ENCODE data around the gene EME2. TPM values are rescaled to one million over a fixed set of nuclear protein-coding genes. Genes with fewer than 3 reads are reported as not detected.
A peak's percentile ranks its signal among the peaks of the same experiment; 100 is the strongest.

The EME2 gene
- total RNA-seq, 3 donors from 2014 or later (not counting 1 experiment from before 2014, with no cell fraction given): 30.0 to 33.8 (median 30.1) TPM

GRCh38 chr16:1825381-1825863 lies 52.8 kb downstream of the EME2 start:
- H3K27ac ChIP-seq (ENCODE audit: low read length): peak overlapping the region; percentile 59
- Mint-ChIP-seq H3K4me1 (peaks cover 9 to 23% of the 10 kb centered on the region in 2 donors), H3K4me3 (peak overlapping the region; percentile 67), H3K27me3 (ENCODE audit: low read depth in 2 of 2) (no peaks in the 10 kb centered on the region), H3K27ac (peak overlapping the region; percentile 41 to 59), H3K36me3 (no peaks in the 10 kb centered on the region), H3K9me3 (no peaks in the 10 kb centered on the region)
- no peaks in the 10 kb centered on the region for H3K27me3 ChIP-seq (ENCODE audit: control insufficient read depth, insufficient read depth, low read length)
- no peaks in the 10 kb centered on the region for H3K9me3 ChIP-seq (ENCODE audit: control insufficient read depth, insufficient read depth, low read length)
- WGBS (ENCODE audit: insufficient coverage): 66% methylated on average over 15 of the region's 15 CpGs
- intact Hi-C loops (cut with micrococcal nuclease): no loop called here
- peaks cover 23% of the 10 kb centered on the region for H3K4me1 ChIP-seq (ENCODE audit: control insufficient read depth, insufficient read depth, low read length)
- H3K36me3 ChIP-seq (ENCODE audit: control insufficient read depth, insufficient read depth, low read length): peaks cover 19% of the 10 kb centered on the region
- H3K4me3 ChIP-seq (ENCODE audit: low read length): peak overlapping the region; percentile 24
- DNase-seq (no peak), ATAC-seq (no peak)
- no peak for TF ChIP-seq CTCF (IDR thresholded peaks at IDR 0.05)

Other genes with a start within 250 kb of the EME2 start
- 10 to 100 TPM in 1 of 3 donors, 1 to 10 TPM in 2; 3.3 to 14.1 (median 7.8) TPM for gene TMEM204, start 239.1 kb upstream of the EME2 start, total RNA-seq
- 1 to 10 TPM; 6.5 to 8.9 (median 6.5) TPM for gene IFT140, start 160.7 kb upstream of the EME2 start, total RNA-seq
- 10 to 100 TPM; 47.8 to 49.8 (median 49.6) TPM for gene CRAMP1, start 160.4 kb upstream of the EME2 start, total RNA-seq
- 10 to 100 TPM; 12.2 to 28.4 (median 14.2) TPM for gene JPT2, start 94.5 kb upstream of the EME2 start, total RNA-seq
- 100 to 1,000 TPM; 272 to 291 (median 285) TPM for gene MAPK8IP3, start 66.6 kb upstream of the EME2 start, total RNA-seq
- gene NME3, start 1.3 kb upstream of the EME2 start, total RNA-seq: 10 to 100 TPM; 40.6 to 50.3 (median 46.2) TPM
- gene MRPS34, start 324 bp downstream of the EME2 start, total RNA-seq: 10 to 100 TPM; 26.5 to 42.0 (median 41.4) TPM
- gene SPSB3, start 9.8 kb downstream of the EME2 start, total RNA-seq: 100 to 1,000 TPM; 100 to 122 (median 110) TPM
- 10 to 100 TPM; 39.5 to 51.9 (median 49.4) TPM for gene NUBP2, start 10.2 kb downstream of the EME2 start, total RNA-seq
- gene IGFALS, start 20.9 kb downstream of the EME2 start, total RNA-seq: 1 to 10 TPM in 1 of 3 donors, under 1 TPM in 2; 0.47 to 1.1 (median 0.70) TPM
- gene HAGH, start 54.0 kb downstream of the EME2 start, total RNA-seq: 10 to 100 TPM; 27.8 to 38.4 (median 37.5) TPM
- 10 to 100 TPM in 1 of 3 donors, 1 to 10 TPM in 2; 5.3 to 10.6 (median 7.4) TPM for gene FAHD1, start 54.4 kb downstream of the EME2 start, total RNA-seq
- not detected for gene MEIOB, start 99.4 kb downstream of the EME2 start, total RNA-seq
- gene HS3ST6, start 145.6 kb downstream of the EME2 start, total RNA-seq: not detected
- gene MSRB1, start 170.4 kb downstream of the EME2 start, total RNA-seq: 10 to 100 TPM; 10.8 to 19.9 (median 14.8) TPM
- not detected for gene RPL3L, start 181.9 kb downstream of the EME2 start, total RNA-seq
- 10 to 100 TPM; 54.5 to 61.1 (median 59.5) TPM for gene NDUFB10, start 186.7 kb downstream of the EME2 start, total RNA-seq
- 1,000 to 10,000 TPM; 1,124 to 1,385 (median 1,274) TPM for gene RPS2, start 192.0 kb downstream of the EME2 start, total RNA-seq
- not detected for gene RNF151, start 194.0 kb downstream of the EME2 start, total RNA-seq
- gene TBL3, start 199.2 kb downstream of the EME2 start, total RNA-seq: 10 to 100 TPM; 25.1 to 28.9 (median 28.1) TPM
- not detected for gene NOXO1, start 208.7 kb downstream of the EME2 start, total RNA-seq
- 10 to 100 TPM; 23.8 to 29.5 (median 24.6) TPM for gene GFER, start 211.4 kb downstream of the EME2 start, total RNA-seq
- gene SYNGR3, start 217.2 kb downstream of the EME2 start, total RNA-seq: 10 to 100 TPM; 10.3 to 19.3 (median 19.1) TPM
- gene ZNF598, start 237.0 kb downstream of the EME2 start, total RNA-seq: 10 to 100 TPM; 56.1 to 71.6 (median 58.2) TPM
- gene NPW, start 247.0 kb downstream of the EME2 start, total RNA-seq: under 1 TPM in 1 of 3 donors, not detected in 2; 0.80 TPM